ENCODE data around the gene ARFGEF2.

The ARFGEF2 gene

GRCh38 chr20:48901326-48901725 is 20.2 kb upstream of the ARFGEF2 start:
- H3K4me3 ChIP-seq (replicated peaks; ENCODE audit: low read depth, low read length) = no peak overlapping the region

GRCh38 chr20:48903705-48904104 is 17.8 kb upstream of the ARFGEF2 start:
- no peak for TF ChIP-seq CTCF (IDR thresholded peaks at IDR 0.05; ENCODE audit: insufficient read depth, low read length, poor library complexity, severe bottlenecking)
- Histone ChIP-seq H3K36me3 (ENCODE audit: control insufficient read depth, insufficient read depth, low read length) (no peaks in the 10 kb centered on the region), H3K4me3 (replicated peaks; ENCODE audit: low read depth, low read length) (no peak overlapping the region), H3K27me3 (replicated peaks; ENCODE audit: control insufficient read depth, insufficient read depth, low read length) (no peaks in the 10 kb centered on the region)
- no peak for DNase-seq (ENCODE audit: extremely low read depth, insufficient read length)

More at GRCh38 chr20:48901326-48901725, 20.2 kb upstream of the ARFGEF2 start:
- no peaks in the 10 kb centered on the region for H3K36me3 ChIP-seq (ENCODE audit: control insufficient read depth, insufficient read depth, low read length)
- no peak for TF ChIP-seq CTCF (IDR thresholded peaks at IDR 0.05; ENCODE audit: insufficient read depth, low read length, poor library complexity, severe bottlenecking)
- no peaks in the 10 kb centered on the region for H3K27me3 ChIP-seq (replicated peaks; ENCODE audit: control insufficient read depth, insufficient read depth, low read length)
- DNase-seq (ENCODE audit: extremely low read depth, insufficient read length) = no peak

- H3K27me3 ChIP-seq (replicated peaks; ENCODE audit: control insufficient read depth, insufficient read depth, low read length) = no peaks in the 10 kb centered on the region
- DNase-seq (ENCODE audit: extremely low read depth, insufficient read length) = no peak
- H3K36me3 ChIP-seq (ENCODE audit: control insufficient read depth, insufficient read depth, low read length) = no peaks in the 10 kb centered on the region
- peak; percentile 76 for TF ChIP-seq CTCF (IDR thresholded peaks at IDR 0.05; ENCODE audit: insufficient read depth, low read length, poor library complexity, severe bottlenecking)
- peak overlapping the region; percentile 36 for H3K4me3 ChIP-seq (replicated peaks; ENCODE audit: low read depth, low read length)
These were observed 16.8 kb upstream of the ARFGEF2 start for GRCh38 chr20:48904566-48905296.

- DNase-seq (ENCODE audit: extremely low read depth, insufficient read length) = no peak
- no peak for TF ChIP-seq CTCF (IDR thresholded peaks at IDR 0.05; ENCODE audit: insufficient read depth, low read length, poor library complexity, severe bottlenecking)
These were observed 16.2 kb upstream of the ARFGEF2 start for GRCh38 chr20:48905297-48905647.

GRCh38 chr20:48906221-48906877 is 15.2 kb upstream of the ARFGEF2 start:
- no peak for DNase-seq (ENCODE audit: extremely low read depth, insufficient read length)
- Histone ChIP-seq H3K36me3 (ENCODE audit: control insufficient read depth, insufficient read depth, low read length) (no peaks in the 10 kb centered on the region), H3K4me3 (replicated peaks; ENCODE audit: low read depth, low read length) (no peak overlapping the region), H3K27me3 (replicated peaks; ENCODE audit: control insufficient read depth, insufficient read depth, low read length) (no peaks in the 10 kb centered on the region)
- TF ChIP-seq CTCF (IDR thresholded peaks at IDR 0.05; ENCODE audit: insufficient read depth, low read length, poor library complexity, severe bottlenecking) = no peak

More at GRCh38 chr20:48905297-48905647, 16.2 kb upstream of the ARFGEF2 start:
- Histone ChIP-seq H3K4me3 (replicated peaks; ENCODE audit: low read depth, low read length) (no peak overlapping the region), H3K27me3 (replicated peaks; ENCODE audit: control insufficient read depth, insufficient read depth, low read length) (no peaks in the 10 kb centered on the region), H3K36me3 (ENCODE audit: control insufficient read depth, insufficient read depth, low read length) (no peaks in the 10 kb centered on the region)
